A673 (cell line): ENCODE results near the gene EXOSC7. TPM values are rescaled to one million over a fixed set of nuclear protein-coding genes. Genes with fewer than 3 reads are reported as not detected.

Experiments used
- BruUV-seq: library from RNA; stranded (reverse); fragments of 400-500 nt; replicated peaks from 2 replicates; lab custom pipeline; 2021; lab: Mats Ljungman, UMichigan
- CTCF ChIA-PET: fragments of 300-600 bp; sonication (Branson Sonifier 250); formaldehyde crosslinking; loops from one replicate; lab custom pipeline; 2022; ENCODE audit warnings: antibody characterized with exemption; lab: Charles Lee
- POLR2A ChIA-PET: fragments of 300-600 bp; sonication (Branson Sonifier 250); formaldehyde crosslinking; loops from one replicate; lab custom pipeline; 2022; ENCODE audit warnings: antibody characterized with exemption; ENCODE audit not compliant: low non-redundant PET; lab: Charles Lee
- DNase-seq: peaks from one replicate; pipeline ENCODE4 v3.0.0-alpha.2; 2015; ENCODE audit warnings: low spot score
- H3K27ac ChIP-seq: fragments of 200-600 bp; sonication (generic); 2 replicates; pipeline ENCODE4 v1.5.1; 2016; ENCODE audit warnings: mixed run types, low read depth, mild to moderate bottlenecking, mixed read lengths, antibody characterized with exemption, low read length; ENCODE audit not compliant: poor library complexity, severe bottlenecking
- H3K27me3 ChIP-seq: fragments of 200-600 bp; sonication (generic); replicated peaks from 2 replicates; pipeline ENCODE4 v1.6.1; 2017; ENCODE audit warnings: mixed run types, low read depth, mild to moderate bottlenecking, mixed read lengths, antibody characterized with exemption, low read length; ENCODE audit not compliant: insufficient read depth, poor library complexity
- H3K36me3 ChIP-seq: fragments of 200-600 bp; sonication (generic); 2 replicates; pipeline ENCODE4 v1.6.1; 2016; ENCODE audit warnings: mixed run types, mild to moderate bottlenecking, mixed read lengths, antibody characterized with exemption, low read length; ENCODE audit not compliant: insufficient read depth, poor library complexity, severe bottlenecking
- H3K4me1 ChIP-seq: fragments of 200-600 bp; sonication (generic); 2 replicates; pipeline ENCODE4 v1.6.1; 2017; ENCODE audit warnings: mixed run types, mild to moderate bottlenecking, mixed read lengths, antibody characterized with exemption, low read length; ENCODE audit not compliant: insufficient read depth, poor library complexity, severe bottlenecking
- H3K4me3 ChIP-seq: fragments of 200-600 bp; sonication (generic); 2 replicates; pipeline ENCODE4 v1.5.1; 2016; ENCODE audit warnings: low read depth, mixed run types, mild to moderate bottlenecking, mixed read lengths, low read length; ENCODE audit not compliant: poor library complexity, severe bottlenecking
- H3K9me3 ChIP-seq: fragments of 200-600 bp; sonication (generic); 2 replicates; pipeline ENCODE4 v1.6.1; 2016; ENCODE audit warnings: mixed run types, low read depth, mild to moderate bottlenecking, mixed read lengths, antibody characterized with exemption, low read length; ENCODE audit not compliant: poor library complexity, severe bottlenecking
- CTCF ChIP-seq: fragments of 300-800, 200-600 bp; sonication (generic); conservative IDR thresholded peaks from 2 replicates; pipeline ENCODE4 v1.5.1; 2017; ENCODE audit warnings: low read depth, mild to moderate bottlenecking, antibody characterized with exemption, low read length, moderate library complexity, mixed read lengths
- EZH2 ChIP-seq: fragments of 200-600 bp; sonication (generic); IDR thresholded peaks from 2 replicates; pipeline ENCODE4 v1.6.1; 2017; ENCODE audit warnings: borderline replicate concordance, low read depth, mild to moderate bottlenecking, mixed read lengths, antibody characterized with exemption, low read length; ENCODE audit not compliant: poor library complexity, severe bottlenecking
- intact Hi-C: fragments of 100-400 bp; cut with micrococcal nuclease; formaldehyde crosslinking; loops from one replicate; pipeline ENCODE4 v1.10.0; 2022; ENCODE audit not compliant: unreplicated experiment
- total RNA-seq: library from RNA; stranded (reverse); gene quantifications from 2 replicates; pipeline ENCODE4 v1.2.3, GENCODE V29; 2021

The EXOSC7 gene
- total RNA-seq, 1 experiment from 2014 or later, result 47.4 TPM

DNA sequence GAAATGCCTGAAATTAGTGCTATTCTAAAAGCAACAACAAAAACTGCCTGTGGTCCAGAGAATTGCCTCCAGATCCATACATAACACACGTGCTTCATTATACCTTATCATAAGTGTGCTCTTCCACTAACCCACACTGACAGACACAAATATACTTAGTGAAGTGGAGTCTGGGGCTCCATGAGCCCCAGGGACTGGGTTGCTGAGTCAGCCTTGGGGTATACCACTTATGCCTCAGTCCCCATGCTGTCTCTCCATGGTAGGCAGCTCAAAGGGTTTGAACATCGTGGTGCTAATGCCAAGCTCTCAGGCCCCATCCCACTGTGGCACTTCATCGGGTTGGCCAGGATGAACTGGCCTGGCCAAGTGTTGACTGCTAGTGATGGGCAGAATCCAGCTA is 10.9 kb upstream of the EXOSC7 start:
- no peaks in the 10 kb centered on the region for H3K27me3 ChIP-seq
- DNase-seq, result no peak
- ChIA-PET CTCF (no interaction called here), POLR2A (no interaction called here)
- peaks cover 97% of the 10 kb centered on the region for H3K4me1 ChIP-seq
- H3K4me3 ChIP-seq, result no peak overlapping the region
- no peak for TF ChIP-seq CTCF
- no peak for TF ChIP-seq EZH2
- intact Hi-C loops, result no loop called here
- BruUV-seq, result no TSS peak
- H3K9me3 ChIP-seq, result no peaks in the 10 kb centered on the region
- no peaks in the 10 kb centered on the region for H3K36me3 ChIP-seq
- peak overlapping the region; percentile 100 for H3K27ac ChIP-seq

- no peak for TF ChIP-seq EZH2
- TF ChIP-seq CTCF, result no peak
- Histone ChIP-seq H3K9me3 (no peaks in the 10 kb centered on the region), H3K27ac (peak overlapping the region; percentile 100), H3K27me3 (no peaks in the 10 kb centered on the region), H3K36me3 (no peaks in the 10 kb centered on the region), H3K4me3 (no peak overlapping the region), H3K4me1 (peaks cover 88% of the 10 kb centered on the region)
- ChIA-PET POLR2A (no interaction called here), CTCF (no interaction called here)
- intact Hi-C loops, result no loop called here
- no TSS peak for BruUV-seq
- no peak for DNase-seq
These were observed 9.2 kb upstream of the EXOSC7 start for GRCh38 chr3:44966795-44967278.

- intact Hi-C loops, result no loop called here
- Histone ChIP-seq H3K36me3 (no peaks in the 10 kb centered on the region), H3K27me3 (no peaks in the 10 kb centered on the region), H3K4me3 (no peak overlapping the region), H3K4me1 (peaks cover 78% of the 10 kb centered on the region), H3K9me3 (no peaks in the 10 kb centered on the region), H3K27ac (peak overlapping the region; percentile 100)
- TF ChIP-seq EZH2 (no peak), CTCF (no peak)
- ChIA-PET CTCF (no interaction called here), POLR2A (no interaction called here)
- DNase-seq, result no peak
- BruUV-seq, result no TSS peak
These were observed 7.6 kb upstream of the EXOSC7 start for GRCh38 chr3:44968447-44968858.
